GM12878 (cell line): ENCODE measurements around the gene CCNB1IP1. TPM values are rescaled to one million over a fixed set of nuclear protein-coding genes. Genes with fewer than 3 reads are reported as not detected.

Experiments used
- ATAC-seq: fragments of 200-7000 bp; cut with Tn5 transposase; 3 replicates; pipeline ENCODE4 v1.9.1; 2020; ENCODE audit warnings: mild to moderate bottlenecking, moderate library complexity
- BruUV-seq: library from RNA; stranded (reverse); fragments of 400-500 nt; replicated peaks from 2 replicates; lab custom pipeline; 2021; lab: Mats Ljungman, UMichigan
- CTCF ChIA-PET: fragments of 300-600 bp; sonication (Branson Sonifier 250); formaldehyde crosslinking; extraction: SDS; loops from one replicate; lab custom pipeline; 2021; ENCODE audit warnings: inconsistent platforms; lab: Yijun Ruan, JAX
- POLR2A ChIA-PET: fragments of 350-600 bp; formaldehyde crosslinking; extraction: SDS; loops from one replicate; lab custom pipeline; 2021; ENCODE audit warnings: inconsistent platforms; lab: Charles Lee
- RAD21 ChIA-PET: fragments of 300-600 bp; sonication (Branson Sonifier 250); formaldehyde crosslinking; loops from one replicate; lab custom pipeline; 2023; ENCODE audit warnings: antibody characterized with exemption; ENCODE audit not compliant: unreplicated experiment; lab: Charles Lee
- SMC1A ChIA-PET: fragments of 300-600 bp; sonication (Branson Sonifier 250); formaldehyde crosslinking; loops from one replicate; lab custom pipeline; 2023; ENCODE audit not compliant: unreplicated experiment, uncharacterized antibody; lab: Charles Lee
- DNase-seq: peaks from one replicate; pipeline ENCODE4 v3.0.0-alpha.2; 2011; ENCODE audit warnings: low read depth, low spot score
- FAIRE-seq: peaks from 3 replicates; lab custom pipeline; 2011; peaks lifted over from hg19 to GRCh38; lab: Jason Lieb, UNC
- H2AFZ ChIP-seq: 2 replicates; pipeline ENCODE4 v1.6.0; 2011; ENCODE audit warnings: low read depth, low read length, control low read depth; ENCODE audit not compliant: control insufficient read depth
- H3K27ac ChIP-seq: 2 replicates; pipeline ENCODE4 v1.5.1; 2011; ENCODE audit warnings: control low read depth; ENCODE audit not compliant: control insufficient read depth, insufficient read depth
- H3K27me3 ChIP-seq, 2 experiments: replicated peaks in 1 of 2; 2 replicates each; pipeline versions ENCODE4 v1.6.0 to v1.6.1; 2011; ENCODE audit warnings: low read length in 1 of 2; ENCODE audit not compliant: control insufficient read depth in 2 of 2, insufficient read depth in 2 of 2
- H3K36me3 ChIP-seq, 2 experiments: 2 replicates each; pipeline ENCODE4 v1.5.1; 2011; ENCODE audit warnings: low read length in 1 of 2; ENCODE audit not compliant: control insufficient read depth in 2 of 2, insufficient read depth in 2 of 2
- H3K4me1 ChIP-seq: 2 replicates; pipeline ENCODE4 v1.6.1; 2011; ENCODE audit warnings: mild to moderate bottlenecking, low read length, moderate library complexity, mixed read lengths; ENCODE audit not compliant: control insufficient read depth, insufficient read depth
- H3K4me2 ChIP-seq: 2 replicates; pipeline ENCODE4 v1.6.0; 2011; ENCODE audit warnings: control low read depth; ENCODE audit not compliant: control insufficient read depth, insufficient read depth
- H3K4me3 ChIP-seq: fragments of 200-600 bp; sonication (generic); 2 replicates; pipeline ENCODE4 v1.5.1; 2016
- H3K79me2 ChIP-seq: 2 replicates; pipeline ENCODE4 v1.6.0; 2011; ENCODE audit warnings: low read length; ENCODE audit not compliant: control insufficient read depth, insufficient read depth
- H3K9ac ChIP-seq: 2 replicates; pipeline ENCODE4 v1.8.0; 2011; ENCODE audit warnings: low read length, control low read depth, mixed read lengths; ENCODE audit not compliant: control insufficient read depth, insufficient read depth
- H3K9me3 ChIP-seq: replicated peaks from 3 replicates; pipeline ENCODE4 v1.5.1; 2011; ENCODE audit warnings: mild to moderate bottlenecking, low read length; ENCODE audit not compliant: control insufficient read depth, insufficient read depth
- H4K20me1 ChIP-seq: 2 replicates; pipeline ENCODE4 v1.6.0; 2011; ENCODE audit not compliant: control insufficient read depth, insufficient read depth
- BHLHE40 ChIP-seq, 2 experiments: fragments of 450-650 bp in 1 of 2; IDR thresholded peaks; 2 replicates each; pipeline ENCODE4 v1.6.1; 2011 to 2017; ENCODE audit warnings: low read depth in 2 of 2, borderline replicate concordance in 1 of 2, improper control_type of control experiment in 1 of 2, low read length in 1 of 2, mild to moderate bottlenecking in 1 of 2
- CHD1 ChIP-seq: IDR thresholded peaks from 2 replicates; pipeline ENCODE4 v1.6.1; 2012; ENCODE audit warnings: low read depth, low read length, improper control_type of control experiment
- CREM ChIP-seq: IDR thresholded peaks from 2 replicates; pipeline ENCODE4 v1.6.1; 2014; ENCODE audit warnings: antibody characterized with exemption, low read depth
- ESRRA ChIP-seq: IDR thresholded peaks from 2 replicates; pipeline ENCODE4 v1.6.1; 2012; ENCODE audit warnings: mild to moderate bottlenecking, low read length, improper control_type of control experiment
- JUND ChIP-seq: IDR thresholded peaks from 2 replicates; pipeline ENCODE4 v1.6.1; 2012; ENCODE audit warnings: low read depth, mild to moderate bottlenecking, low read length, improper control_type of control experiment, moderate library complexity
- MEF2A ChIP-seq: IDR thresholded peaks from 2 replicates; pipeline ENCODE4 v1.6.1; 2011; ENCODE audit warnings: low read depth, mild to moderate bottlenecking, low read length, moderate library complexity; ENCODE audit not compliant: insufficient read depth
- MYC ChIP-seq: IDR thresholded peaks from 2 replicates; pipeline ENCODE4 v1.6.1; 2011; ENCODE audit warnings: mild to moderate bottlenecking, low read length, moderate library complexity, inconsistent platforms; ENCODE audit not compliant: insufficient read depth, insufficient replicate concordance, insufficient read length, severe bottlenecking
- NR2C1 ChIP-seq: fragments of 450-650 bp; IDR thresholded peaks from 2 replicates; pipeline ENCODE4 v1.6.1; 2017; ENCODE audit warnings: antibody characterized with exemption, mild to moderate bottlenecking, moderate library complexity
- PML ChIP-seq: IDR thresholded peaks from 2 replicates; pipeline ENCODE4 v1.6.1; 2012; ENCODE audit warnings: low read length, inconsistent platforms
- POLR2A ChIP-seq: IDR thresholded peaks from 2 replicates; pipeline ENCODE4 v1.6.1; 2011; ENCODE audit warnings: low read depth, mild to moderate bottlenecking, low read length
- SIN3A ChIP-seq: IDR thresholded peaks from 2 replicates; pipeline ENCODE4 v1.6.1; 2012; ENCODE audit warnings: low read depth, low read length, improper control_type of control experiment
- SMC3 ChIP-seq: IDR thresholded peaks from 2 replicates; pipeline ENCODE4 v1.6.1; 2011; ENCODE audit warnings: low read length, improper control_type of control experiment, borderline replicate concordance
- SP1 ChIP-seq: IDR thresholded peaks from one replicate; pipeline ENCODE4 v1.6.1; 2011; ENCODE audit warnings: low read depth, low read length
- ZNF217 ChIP-seq: fragments of 450-650 bp; IDR thresholded peaks from 2 replicates; pipeline ENCODE4 v1.6.1; 2017; ENCODE audit warnings: antibody characterized with exemption, mild to moderate bottlenecking
- ZNF274 ChIP-seq: IDR thresholded peaks from one replicate; pipeline ENCODE4 v1.8.0; 2011; ENCODE audit not compliant: insufficient read length, insufficient read depth
- ZNF384 ChIP-seq: IDR thresholded peaks from 2 replicates; pipeline ENCODE4 v1.6.1; 2012; ENCODE audit warnings: low read depth, mild to moderate bottlenecking, low read length, improper control_type of control experiment, borderline replicate concordance
- ZSCAN29 ChIP-seq: fragments of 450-650 bp; IDR thresholded peaks from 2 replicates; pipeline ENCODE4 v1.6.1; 2017; ENCODE audit warnings: mild to moderate bottlenecking, moderate library complexity
- WGBS: methylation state at CpG from one replicate; pipeline ENCODE4 v1.1.6; 2016; ENCODE audit warnings: low lambda C conversion rate; ENCODE audit not compliant: insufficient replicate concordance, insufficient coverage; ENCODE audit errors: missing lambda C conversion rate; 5-methylcytosine and 5-hydroxymethylcytosine counted together
- in situ Hi-C: fragments of 300-500 bp; cut with MboI; formaldehyde crosslinking; loops from 9 replicates; pipeline ENCODE4 v1.14.3; 2018; ENCODE audit warnings: mixed read lengths
- intact Hi-C: fragments of 100-400 bp; cut with micrococcal nuclease; formaldehyde crosslinking; loops from one replicate; pipeline ENCODE4 v1.14.2; 2022; ENCODE audit not compliant: unreplicated experiment
- polyA plus RNA-seq, 11 experiments: library from polyadenylated mRNA; depleted of rRNA in 4 of 11; unstranded in 6 of 11; stranded (reverse) in 5 of 11; fragments of >200 nt; fragmentation: Nextera tagmentation in 4 of 11; fragmentation: Illumina TruSeq in 1 of 11; extraction: Ambion mirVana in 4 of 11; extraction: Trizol in 1 of 11; gene quantifications; 1 replicate in 1 of 11; 2 replicates in 10 of 11; pipeline versions ENCODE4 v1.2.1 to v1.2.3, GENCODE V29; 2011 to 2016; ENCODE audit warnings: inconsistent platforms in 2 of 11, missing spikeins in 2 of 11, low read depth in 1 of 11
- total RNA-seq, 4 experiments: library from RNA; depleted of rRNA in 3 of 4; stranded (reverse); fragments of >200 nt in 3 of 4; fragmentation: Illumina TruSeq in 1 of 4; extraction: Trizol in 1 of 4; gene quantifications; 2 replicates each; pipeline versions ENCODE4 v1.2.1 to v1.2.3, GENCODE V29; 2013 to 2021
- TF ChIP-seq, protein P1 (sequence below): fragments of 450-650 bp; IDR thresholded peaks from 2 replicates; pipeline ENCODE4 v1.6.1; 2017; ENCODE audit warnings: borderline replicate concordance
- TF ChIP-seq, protein P2 (sequence below): fragments of 450-650 bp; formaldehyde crosslinking; IDR thresholded peaks from 2 replicates; pipeline ENCODE4 v1.4.0; 2020; ENCODE audit warnings: mild to moderate bottlenecking, moderate library complexity

Gene CCNB1IP1
- total and polyA plus RNA-seq, 10 of the 15 experiments (the other 5 are each of a cell fraction or from before 2014, with no cell fraction given): 20.4 to 165 (median 86.5) TPM

DNA sequence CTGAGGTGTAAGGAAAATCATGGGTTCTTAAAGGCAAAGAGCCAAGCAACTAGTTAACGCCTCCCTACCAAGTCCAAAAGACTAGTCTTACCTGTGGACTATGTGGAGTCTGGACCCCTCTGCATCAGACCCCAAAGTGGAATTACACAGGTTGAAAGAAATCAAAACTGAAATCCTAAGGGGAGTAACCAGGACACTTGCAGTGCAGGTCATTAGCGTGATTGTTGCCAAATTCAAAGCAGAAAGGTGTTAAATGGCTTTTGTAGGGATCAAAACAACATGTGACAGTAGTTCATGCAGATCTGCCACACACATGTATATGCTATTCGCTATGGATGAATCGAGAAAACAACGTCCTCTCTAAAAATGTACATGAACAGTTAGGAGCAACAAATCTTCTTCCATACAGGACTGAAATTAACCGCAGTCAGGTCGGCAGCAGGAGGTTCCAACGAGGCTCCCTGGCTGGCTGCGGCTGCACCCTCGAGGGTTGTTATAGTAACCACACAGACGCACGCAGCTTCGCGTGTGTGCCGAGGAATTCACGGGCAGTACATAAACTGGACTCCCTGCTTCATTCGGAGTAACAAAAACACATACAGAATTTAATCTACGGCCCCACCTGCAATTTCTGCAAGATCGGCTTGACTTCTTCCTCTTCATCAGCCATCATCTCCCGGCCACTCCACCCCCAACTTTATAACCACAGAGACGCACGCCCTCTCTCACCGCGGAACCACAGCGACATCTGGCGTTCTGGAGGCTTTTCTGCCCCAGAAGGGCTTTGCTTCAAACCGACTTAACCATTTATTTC is 27.6 kb downstream of the CCNB1IP1 start, which contains the start of gene TTC5:
TSS of gene TTC5 (minus strand) at position 687 of the 814 bp plus-strand sequence. CDS start at position 673, 14 bp downstream.
- SMC1A ChIA-PET: interaction anchor here (0.6 to 1.5 kb wide), 3 partner anchors 19 to 22 kb away, joined by 3 read pairs; no protein-coding TSS in a partner anchor
- DNase-seq (peak; percentile 70), FAIRE-seq (peak; percentile 89), ATAC-seq (peak; percentile 95)
- Histone ChIP-seq H3K27me3 (no peaks in the 10 kb centered on the region), H3K9me3 (no peaks in the 10 kb centered on the region), H2AFZ (peak within 1 kb of the TSS; percentile 52), H3K4me2 (peak within 1 kb of the TSS; percentile 91), H3K9ac (peak within 1 kb of the TSS; percentile 64), H3K27ac (no peak within 1 kb of the TSS), H3K79me2 (peaks cover 5% of the 10 kb centered on the region), H3K4me3 (peak within 1 kb of the TSS; percentile 74), H3K4me1 (0 out of 2 replicates have a peak, but pooled peaks cover 3% of the 10 kb centered on the region), H4K20me1 (no peaks in the 10 kb centered on the region), H3K36me3 (peaks cover 0 to 2% of the 10 kb centered on the region in 2 experiments; a peak in 1 of 4 replicates)
- in situ Hi-C loops: no loop called here
- BruUV-seq: TSS peak; percentile 84
- RAD21 ChIA-PET: interaction anchor here (1.3 kb wide), 1 partner anchor 23 kb away, joined by 3 read pairs; no protein-coding TSS in a partner anchor
- WGBS: 2% methylated on average over 27 of the region's 27 CpGs
- intact Hi-C loops: no loop called here
- POLR2A ChIA-PET: interaction anchor here (0.5 to 0.6 kb wide), 2 partner anchors 37 to 103 kb away, joined by 3 to 4 read pairs; no protein-coding TSS in a partner anchor
- CTCF ChIA-PET: interaction anchor here (0.6 to 2.2 kb wide), 7 partner anchors 10 to 771 kb away, joined by 3 to 12 read pairs (median 4); no protein-coding TSS in a partner anchor
- TF ChIP-seq MYC: no peak
- no peak for TF ChIP-seq SP1
- TF ChIP-seq, protein P1, sequence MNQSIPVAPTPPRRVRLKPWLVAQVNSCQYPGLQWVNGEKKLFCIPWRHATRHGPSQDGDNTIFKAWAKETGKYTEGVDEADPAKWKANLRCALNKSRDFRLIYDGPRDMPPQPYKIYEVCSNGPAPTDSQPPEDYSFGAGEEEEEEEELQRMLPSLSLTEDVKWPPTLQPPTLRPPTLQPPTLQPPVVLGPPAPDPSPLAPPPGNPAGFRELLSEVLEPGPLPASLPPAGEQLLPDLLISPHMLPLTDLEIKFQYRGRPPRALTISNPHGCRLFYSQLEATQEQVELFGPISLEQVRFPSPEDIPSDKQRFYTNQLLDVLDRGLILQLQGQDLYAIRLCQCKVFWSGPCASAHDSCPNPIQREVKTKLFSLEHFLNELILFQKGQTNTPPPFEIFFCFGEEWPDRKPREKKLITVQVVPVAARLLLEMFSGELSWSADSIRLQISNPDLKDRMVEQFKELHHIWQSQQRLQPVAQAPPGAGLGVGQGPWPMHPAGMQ: no peak
- TF ChIP-seq CREM: no peak
- no peak for TF ChIP-seq ESRRA
- TF ChIP-seq NR2C1: no peak
- TF ChIP-seq ZNF217: no peak
- peak; percentile 54 for TF ChIP-seq POLR2A
- TF ChIP-seq JUND: 0 out of 2 replicates have a peak, but pooled peaks have one; percentile 5
- TF ChIP-seq BHLHE40 (IDR thresholded peaks at IDR 0.05; ENCODE audit: borderline replicate concordance in 1 of 2, low read depth in 2 of 2, low read length in 1 of 2): peak; percentile 20 to 74; a peak in 2 of 4 replicates
- no peak for TF ChIP-seq CHD1
- TF ChIP-seq SMC3: peak; percentile 61; the same call in 1 of the 2 replicates
- TF ChIP-seq ZNF384: no peak
- TF ChIP-seq SIN3A: peak; percentile 87; the same call in 1 of the 2 replicates
- TF ChIP-seq ZNF274: no peak
- TF ChIP-seq ZSCAN29: no peak
- TF ChIP-seq MEF2A: peak; percentile 31; the same call in 1 of the 2 replicates
- TF ChIP-seq, protein P2, sequence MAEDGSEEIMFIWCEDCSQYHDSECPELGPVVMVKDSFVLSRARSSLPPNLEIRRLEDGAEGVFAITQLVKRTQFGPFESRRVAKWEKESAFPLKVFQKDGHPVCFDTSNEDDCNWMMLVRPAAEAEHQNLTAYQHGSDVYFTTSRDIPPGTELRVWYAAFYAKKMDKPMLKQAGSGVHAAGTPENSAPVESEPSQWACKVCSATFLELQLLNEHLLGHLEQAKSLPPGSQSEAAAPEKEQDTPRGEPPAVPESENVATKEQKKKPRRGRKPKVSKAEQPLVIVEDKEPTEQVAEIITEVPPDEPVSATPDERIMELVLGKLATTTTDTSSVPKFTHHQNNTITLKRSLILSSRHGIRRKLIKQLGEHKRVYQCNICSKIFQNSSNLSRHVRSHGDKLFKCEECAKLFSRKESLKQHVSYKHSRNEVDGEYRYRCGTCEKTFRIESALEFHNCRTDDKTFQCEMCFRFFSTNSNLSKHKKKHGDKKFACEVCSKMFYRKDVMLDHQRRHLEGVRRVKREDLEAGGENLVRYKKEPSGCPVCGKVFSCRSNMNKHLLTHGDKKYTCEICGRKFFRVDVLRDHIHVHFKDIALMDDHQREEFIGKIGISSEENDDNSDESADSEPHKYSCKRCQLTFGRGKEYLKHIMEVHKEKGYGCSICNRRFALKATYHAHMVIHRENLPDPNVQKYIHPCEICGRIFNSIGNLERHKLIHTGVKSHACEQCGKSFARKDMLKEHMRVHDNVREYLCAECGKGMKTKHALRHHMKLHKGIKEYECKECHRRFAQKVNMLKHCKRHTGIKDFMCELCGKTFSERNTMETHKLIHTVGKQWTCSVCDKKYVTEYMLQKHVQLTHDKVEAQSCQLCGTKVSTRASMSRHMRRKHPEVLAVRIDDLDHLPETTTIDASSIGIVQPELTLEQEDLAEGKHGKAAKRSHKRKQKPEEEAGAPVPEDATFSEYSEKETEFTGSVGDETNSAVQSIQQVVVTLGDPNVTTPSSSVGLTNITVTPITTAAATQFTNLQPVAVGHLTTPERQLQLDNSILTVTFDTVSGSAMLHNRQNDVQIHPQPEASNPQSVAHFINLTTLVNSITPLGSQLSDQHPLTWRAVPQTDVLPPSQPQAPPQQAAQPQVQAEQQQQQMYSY (CRISPR knock-in tag): no peak
- 0 out of 2 replicates have a peak, but pooled peaks have one; percentile 50 for TF ChIP-seq PML
